Middle frontal gyrus (tissue), 1 donor: ENCODE results near the gene TBC1D16.
A peak's percentile ranks its signal among the peaks of the same experiment; 100 is the strongest.

Experiments used
- DNase-seq: peaks from one replicate; pipeline ENCODE4 v3.0.0-alpha.2; 2015; ENCODE audit warnings: low spot score; ENCODE audit errors: extremely low spot score

The TBC1D16 gene

GRCh38 chr17:79927688-79928501 lies 107.8 kb downstream of the TBC1D16 start:
- DNase-seq: no peak

GRCh38 chr17:79927136-79927661 lies 108.5 kb downstream of the TBC1D16 start:
- no peak for DNase-seq

- no peak for DNase-seq
Observed at GRCh38 chr17:79926605-79927135, 109.0 kb downstream of the TBC1D16 start.

- no peak for DNase-seq
Observed at GRCh38 chr17:79926142-79926604, 109.5 kb downstream of the TBC1D16 start.

GRCh38 chr17:79925242-79925957 lies 110.3 kb downstream of the TBC1D16 start:
- DNase-seq: no peak

GRCh38 chr17:79924639-79924976 lies 111.1 kb downstream of the TBC1D16 start:
- DNase-seq: no peak

- DNase-seq: no peak
Observed at GRCh38 chr17:79923974-79924638, 111.6 kb downstream of the TBC1D16 start.

GRCh38 chr17:79922798-79923197 lies 112.9 kb downstream of the TBC1D16 start:
- no peak for DNase-seq

GRCh38 chr17:79922116-79922601 lies 113.5 kb downstream of the TBC1D16 start:
- DNase-seq: no peak

GRCh38 chr17:79921411-79922115 lies 114.1 kb downstream of the TBC1D16 start:
- DNase-seq: no peak

- DNase-seq: no peak
Observed at GRCh38 chr17:79920751-79921410, 114.8 kb downstream of the TBC1D16 start.

- no peak for DNase-seq
Observed at GRCh38 chr17:79919862-79920720, 115.6 kb downstream of the TBC1D16 start.

- peak; percentile 75 for DNase-seq
Observed at GRCh38 chr17:79919164-79919585, 116.5 kb downstream of the TBC1D16 start.

- DNase-seq: no peak
Observed at GRCh38 chr17:79918581-79919163, 117.0 kb downstream of the TBC1D16 start.

- DNase-seq: no peak
Observed at GRCh38 chr17:79917902-79918484, 117.7 kb downstream of the TBC1D16 start.

- no peak for DNase-seq
Observed at GRCh38 chr17:79916991-79917901, 118.4 kb downstream of the TBC1D16 start.

GRCh38 chr17:79916506-79916905 lies 119.2 kb downstream of the TBC1D16 start:
- DNase-seq: no peak
